Esophagus (tissue), 2 donors: ENCODE measurements around the gene DCANP1. TPM values are rescaled to one million over a fixed set of nuclear protein-coding genes. Genes with fewer than 3 reads are reported as not detected.

Experiments used
- H3K27ac ChIP-seq, 2 donors: one replicate each; pipeline ENCODE4 v1.5.1; 2013; ENCODE audit warnings: low read depth in 2 of 2, mild to moderate bottlenecking in 2 of 2, inconsistent platforms in 1 of 2, low read length in 1 of 2, moderate library complexity in 1 of 2
- H3K27me3 ChIP-seq, 2 donors: one replicate each; pipeline ENCODE4 v1.6.1; 2013; ENCODE audit warnings: low read length in 2 of 2, control low read depth in 1 of 2, mild to moderate bottlenecking in 1 of 2; ENCODE audit not compliant: insufficient read depth in 2 of 2, control insufficient read depth in 1 of 2
- H3K36me3 ChIP-seq, 2 donors: one replicate each; pipeline ENCODE4 v1.6.1; 2013; ENCODE audit warnings: low read length in 1 of 2; ENCODE audit not compliant: control insufficient read depth in 2 of 2, insufficient read depth in 2 of 2
- H3K4me1 ChIP-seq, 2 donors: one replicate each; pipeline ENCODE4 v1.6.1; 2013; ENCODE audit warnings: low read length in 1 of 2; ENCODE audit not compliant: control insufficient read depth in 2 of 2, insufficient read depth in 2 of 2
- H3K4me3 ChIP-seq, 2 donors: one replicate each; pipeline ENCODE4 v1.5.1; 2013; ENCODE audit warnings: low read length in 2 of 2, mild to moderate bottlenecking in 2 of 2, low read depth in 1 of 2, moderate library complexity in 1 of 2
- H3K9me3 ChIP-seq, 2 donors: one replicate each; pipeline ENCODE4 v1.6.1; 2013; ENCODE audit warnings: mild to moderate bottlenecking in 2 of 2, low read depth in 1 of 2, low read length in 1 of 2, moderate library complexity in 1 of 2; ENCODE audit not compliant: control insufficient read depth in 2 of 2, insufficient read depth in 1 of 2
- WGBS, 2 donors: extraction: QIAGEN DNeasy Blood & Tissue Kit; methylation state at CpG; one replicate each; pipeline ENCODE4 v1.1.7; 2013; 5-methylcytosine and 5-hydroxymethylcytosine counted together
- polyA plus RNA-seq, 2 donors: library from polyadenylated mRNA; stranded (reverse); fragments of 200-250 nt; gene quantifications; one replicate each; pipeline ENCODE4 v1.2.3, GENCODE V29; 2013
- donor health status: healthy with polysubstance abuse.
- donor health status: Bipolar disorder and iron deficiency.

DCANP1 gene
- polyA plus RNA-seq, 2 donors = 0.04 to 0.20 TPM

GRCh38 chr5:135460246-135461033, 13.3 kb upstream of the DCANP1 start:
- WGBS, 2 donors = 73 to 82% methylated on average over 11 of the region's 11 CpGs
- Histone ChIP-seq H3K4me1 (peaks cover 0 to 3% of the 10 kb centered on the region in 2 donors), H3K27me3 (no peaks in the 10 kb centered on the region), H3K9me3 (no peaks in the 10 kb centered on the region), H3K36me3 (no peaks in the 10 kb centered on the region), H3K27ac (no peak overlapping the region), H3K4me3 (no peak overlapping the region)

- 34 to 44% methylated on average over 5 of the region's 5 CpGs for WGBS, 2 donors
- no peaks in the 10 kb centered on the region for H3K9me3 ChIP-seq
- H3K4me3 ChIP-seq = no peak overlapping the region
- H3K4me1 ChIP-seq = peaks cover 0 to 3% of the 10 kb centered on the region in 2 donors
- no peak overlapping the region for H3K27ac ChIP-seq
- no peaks in the 10 kb centered on the region for H3K36me3 ChIP-seq
- no peaks in the 10 kb centered on the region for H3K27me3 ChIP-seq
These were observed 11.8 kb upstream of the DCANP1 start for GRCh38 chr5:135458921-135459331.

GRCh38 chr5:135458356-135458755, 11.2 kb upstream of the DCANP1 start:
- Histone ChIP-seq H3K27ac (no peak overlapping the region), H3K4me3 (no peak overlapping the region), H3K9me3 (no peaks in the 10 kb centered on the region), H3K27me3 (no peaks in the 10 kb centered on the region), H3K36me3 (no peaks in the 10 kb centered on the region), H3K4me1 (peaks cover 0 to 3% of the 10 kb centered on the region in 2 donors)
- 92 to 95% methylated on average over 4 of the region's 4 CpGs for WGBS, 2 donors

GRCh38 chr5:135457424-135458071, 10.4 kb upstream of the DCANP1 start:
- Histone ChIP-seq H3K4me1 (peaks cover 0 to 3% of the 10 kb centered on the region in 2 donors), H3K27me3 (no peaks in the 10 kb centered on the region), H3K27ac (no peak overlapping the region), H3K36me3 (no peaks in the 10 kb centered on the region), H3K9me3 (no peaks in the 10 kb centered on the region), H3K4me3 (no peak overlapping the region)
- 49 to 54% methylated on average over 9 of the region's 9 CpGs for WGBS, 2 donors

- H3K36me3 ChIP-seq = no peaks in the 10 kb centered on the region
- 73% methylated on average over 12 of the region's 12 CpGs for WGBS, 2 donors
- H3K9me3 ChIP-seq = no peaks in the 10 kb centered on the region
- no peak overlapping the region for H3K4me3 ChIP-seq
- H3K4me1 ChIP-seq = peaks cover 0 to 3% of the 10 kb centered on the region in 2 donors
- no peak overlapping the region for H3K27ac ChIP-seq
- no peaks in the 10 kb centered on the region for H3K27me3 ChIP-seq
These were observed 9.3 kb upstream of the DCANP1 start for GRCh38 chr5:135456238-135457099.

- Histone ChIP-seq H3K27me3 (no peaks in the 10 kb centered on the region), H3K9me3 (no peaks in the 10 kb centered on the region), H3K27ac (no peak overlapping the region), H3K4me3 (no peak overlapping the region), H3K4me1 (peaks cover 0 to 3% of the 10 kb centered on the region in 2 donors), H3K36me3 (no peaks in the 10 kb centered on the region)
- WGBS, 2 donors = 93 to 97% methylated on average over 4 of the region's 4 CpGs
These were observed 8.7 kb upstream of the DCANP1 start for GRCh38 chr5:135455876-135456237.

- WGBS, 2 donors = 81 to 97% methylated on average over 3 of the region's 3 CpGs
- Histone ChIP-seq H3K4me1 (peaks cover 0 to 3% of the 10 kb centered on the region in 2 donors), H3K27me3 (no peaks in the 10 kb centered on the region), H3K4me3 (no peak overlapping the region), H3K27ac (no peak overlapping the region), H3K36me3 (no peaks in the 10 kb centered on the region), H3K9me3 (no peaks in the 10 kb centered on the region)
These were observed 7.8 kb upstream of the DCANP1 start for GRCh38 chr5:135454946-135455345.

- Histone ChIP-seq H3K9me3 (no peaks in the 10 kb centered on the region), H3K36me3 (no peaks in the 10 kb centered on the region), H3K27ac (no peak overlapping the region), H3K27me3 (no peaks in the 10 kb centered on the region), H3K4me1 (no peaks in the 10 kb centered on the region), H3K4me3 (no peak overlapping the region)
- WGBS, 2 donors = 69 to 88% methylated on average over 4 of the region's 4 CpGs
These were observed 6.5 kb upstream of the DCANP1 start for GRCh38 chr5:135453613-135454012.

- Histone ChIP-seq H3K27me3 (no peaks in the 10 kb centered on the region), H3K4me3 (no peak within 1 kb of the TSS), H3K9me3 (no peaks in the 10 kb centered on the region), H3K27ac (no peak within 1 kb of the TSS), H3K4me1 (no peaks in the 10 kb centered on the region), H3K36me3 (no peaks in the 10 kb centered on the region)
- WGBS, 2 donors = 83 to 87% methylated on average over 10 of the region's 10 CpGs
These were observed 5.3 kb upstream of the DCANP1 start, which contains the start of gene TIFAB for GRCh38 chr5:135452321-135453030. TIFAB (minus strand) TSS chr5:135452351; CDS start chr5:135449939, 2,412 bp downstream.
